OCI-LY7 (cell line): Measurements from ENCODE around the gene KLK12.

Source experiments
- CTCF ChIP-seq: fragments of 200-600 bp; sonication (generic); conservative IDR thresholded peaks from 2 replicates; pipeline ENCODE4 v1.5.1; 2014; ENCODE audit warnings: mild to moderate bottlenecking, antibody characterized with exemption, low read length, moderate library complexity, mixed read lengths
- EZH2phosphoT487 ChIP-seq: fragments of 200-600 bp; sonication (generic); IDR thresholded peaks from 2 replicates; pipeline ENCODE4 v1.6.1; 2018; ENCODE audit warnings: low read depth, borderline replicate concordance, mild to moderate bottlenecking, mixed run types, antibody characterized with exemption, low read length, moderate library complexity, mixed read lengths

DNA sequence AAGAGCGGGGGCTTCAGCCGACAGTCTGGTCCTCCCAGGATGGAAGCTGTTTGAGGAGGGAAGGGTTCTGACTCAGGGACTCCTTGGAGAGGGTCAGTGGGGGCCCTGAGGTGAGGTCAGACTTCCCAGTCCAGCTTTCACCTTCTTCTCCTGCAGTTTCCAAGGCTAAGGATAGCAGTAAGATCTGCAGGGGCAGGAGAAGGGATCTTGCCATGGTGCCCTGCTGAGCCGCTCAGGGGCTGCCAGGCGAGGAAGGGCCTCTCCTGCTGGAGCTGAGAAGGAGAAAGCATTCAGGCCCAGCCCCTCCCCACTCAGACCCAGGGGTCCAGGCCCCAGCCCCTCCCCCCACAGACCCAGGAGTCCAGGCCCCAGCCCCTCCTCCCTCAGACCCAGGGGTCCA is 52.6 kb downstream of the KLK12 start:
- no peak for TF ChIP-seq CTCF
- no peak for TF ChIP-seq EZH2phosphoT487
